T-helper 1 cell treated with Interleukin-12 subunit alpha and Interleukin-12 subunit beta and Interleukin-4 antibody, amounts not matched to agents 30 ng/mL and 1 ng/mL, for 36 hours (primary cell): Measurements from ENCODE around the gene MYO18B. TPM values are rescaled to one million over a fixed set of nuclear protein-coding genes. Genes with fewer than 3 reads are reported as not detected.

Experiments
- intact Hi-C: fragments of 100-400 bp; cut with micrococcal nuclease; formaldehyde crosslinking; loops from one replicate; pipeline ENCODE4 v1.15.1; 2024
- total RNA-seq: library from RNA; stranded (reverse); gene quantifications from 2 replicates; pipeline ENCODE4 v1.2.3, GENCODE V29; 2022

Gene MYO18B
- total RNA-seq, 1 donor from 2014 or later: 1.2 TPM

DNA sequence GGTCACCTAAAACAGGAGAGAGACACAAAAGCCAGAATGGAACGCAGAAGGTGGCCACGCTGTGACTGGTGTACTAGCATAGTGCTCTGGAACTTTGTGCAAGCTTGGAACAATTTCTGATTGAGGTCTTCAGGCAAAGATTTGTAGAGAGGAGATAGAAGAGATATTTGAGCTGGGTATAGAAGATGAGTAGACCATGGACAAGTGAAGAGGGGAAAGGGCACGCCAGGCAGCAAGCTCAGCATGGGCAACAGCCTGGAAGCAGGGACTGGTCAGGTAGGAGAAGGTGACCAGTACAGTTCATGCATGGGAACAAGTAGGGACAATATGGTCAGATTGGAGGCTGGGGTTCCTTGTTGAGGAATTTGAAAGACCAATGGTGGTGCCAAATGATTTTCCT lies 24.4 kb downstream of the MYO18B start:
- intact Hi-C loops: no loop called here

GRCh38 chr22:25770333-25770732 lies 28.3 kb downstream of the MYO18B start:
- intact Hi-C loops: no loop called here

DNA sequence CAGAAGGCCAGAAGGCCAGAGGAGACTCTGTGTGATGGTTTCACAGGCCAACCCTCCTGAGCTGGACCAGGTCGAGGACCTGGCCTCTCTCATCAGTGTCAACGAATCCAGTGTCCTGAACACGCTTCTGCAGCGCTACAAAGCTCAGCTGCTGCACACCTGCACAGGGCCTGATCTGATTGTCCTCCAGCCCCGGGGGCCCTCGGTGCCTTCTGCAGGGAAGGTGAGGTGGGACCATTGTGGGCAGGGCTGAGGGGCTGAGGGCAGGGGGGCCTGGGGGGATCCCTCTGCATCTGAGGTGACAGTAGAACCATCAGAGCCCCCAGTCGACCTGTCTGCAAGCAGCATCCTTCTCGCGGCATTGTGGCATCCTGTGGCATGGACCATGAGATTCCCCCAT lies 30.3 kb downstream of the MYO18B start:
- intact Hi-C loops: loop anchor here (2.0 kb wide), 2 partner anchors 21 to 537 kb away; no protein-coding TSS in a partner anchor

GRCh38 chr22:25774575-25775026 lies 32.6 kb downstream of the MYO18B start:
- intact Hi-C loops: no loop called here

DNA sequence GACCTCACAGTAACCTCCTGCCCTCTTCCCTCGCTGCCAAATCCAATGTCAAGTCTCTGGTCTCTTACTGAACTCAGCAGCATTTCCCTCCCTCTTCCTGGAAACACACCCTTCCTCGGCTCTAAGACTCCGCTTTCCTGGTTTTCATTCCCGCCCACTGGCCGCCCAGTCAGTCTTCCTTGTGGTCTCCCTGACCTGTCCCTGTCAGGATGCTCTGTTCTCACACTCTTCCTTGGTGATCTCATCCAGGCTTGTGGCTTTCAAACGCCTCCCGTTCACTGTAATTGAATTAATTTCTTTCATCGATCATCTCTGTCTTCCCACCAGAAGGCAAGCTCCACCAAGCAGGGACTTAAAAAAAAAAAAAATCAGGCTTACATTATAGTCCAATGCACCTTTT lies 33.5 kb downstream of the MYO18B start:
- intact Hi-C loops: no loop called here

DNA sequence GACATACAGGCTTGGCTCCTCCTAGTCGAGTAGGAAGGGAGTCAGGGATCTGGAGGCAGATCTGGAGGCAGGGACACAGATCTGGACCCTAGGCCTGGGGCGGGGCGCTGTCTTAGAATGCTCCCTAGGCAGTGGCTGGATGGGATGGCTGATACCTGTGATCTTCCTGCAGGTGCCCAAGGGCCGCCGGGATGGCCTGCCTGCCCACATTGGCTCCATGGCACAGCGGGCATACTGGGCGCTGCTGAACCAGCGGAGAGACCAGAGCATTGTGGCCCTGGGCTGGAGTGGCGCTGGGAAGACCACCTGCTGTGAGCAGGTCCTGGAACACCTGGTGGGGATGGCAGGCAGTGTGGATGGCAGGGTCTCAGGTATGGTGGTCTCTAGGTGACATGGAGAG lies 35.4 kb downstream of the MYO18B start:
- intact Hi-C loops: no loop called here

GRCh38 chr22:25777870-25778269 lies 35.9 kb downstream of the MYO18B start:
- intact Hi-C loops: loop anchor here (1.0 kb wide), 1 partner anchor 316 kb away; no protein-coding TSS in a partner anchor

DNA sequence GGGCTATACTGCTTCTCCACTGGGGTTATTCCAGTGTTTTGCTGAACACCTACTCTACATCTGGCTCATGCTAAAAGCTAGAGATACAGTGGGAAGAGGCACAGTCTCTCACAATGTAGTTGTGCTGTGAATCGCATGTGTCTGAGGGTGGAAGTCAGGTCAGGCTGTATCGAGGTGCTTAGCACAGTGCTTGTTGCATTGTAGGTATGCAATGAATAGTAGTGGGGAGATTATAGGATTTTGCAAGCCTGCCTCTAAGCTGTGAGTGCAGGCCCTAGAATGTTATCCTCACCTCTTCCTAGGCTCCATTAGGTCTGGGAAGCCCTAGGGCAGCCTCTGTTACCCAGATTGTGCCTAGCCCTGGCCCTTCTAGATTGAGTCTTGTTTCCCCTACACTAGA lies 37.4 kb downstream of the MYO18B start:
- intact Hi-C loops: no loop called here

- intact Hi-C loops: no loop called here
Measured at GRCh38 chr22:25779890-25780289, 37.9 kb downstream of the MYO18B start.

GRCh38 chr22:25780673-25781072 lies 38.7 kb downstream of the MYO18B start:
- intact Hi-C loops: no loop called here

DNA sequence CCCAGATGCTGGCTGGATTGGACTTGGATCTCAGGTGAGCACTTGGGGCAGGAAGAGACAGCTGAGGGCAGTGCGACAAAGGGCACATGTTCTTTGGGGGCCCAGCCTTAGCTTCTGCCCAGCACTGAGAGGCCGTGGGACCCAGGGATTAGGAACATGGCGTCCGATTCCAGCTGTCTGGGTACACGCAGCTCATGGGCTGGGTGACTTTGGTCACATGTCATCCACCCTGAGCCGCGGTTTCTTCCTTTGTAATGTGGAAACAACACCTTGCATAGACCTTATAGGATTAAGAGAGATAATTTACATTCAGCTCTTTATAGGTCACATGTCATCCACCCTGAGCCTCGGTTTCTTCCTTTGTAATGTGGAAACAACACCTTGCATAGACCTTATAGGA lies 39.8 kb downstream of the MYO18B start:
- intact Hi-C loops: no loop called here

GRCh38 chr22:25782831-25783230 lies 40.8 kb downstream of the MYO18B start:
- intact Hi-C loops: no loop called here

GRCh38 chr22:25783856-25784255 lies 41.9 kb downstream of the MYO18B start:
- intact Hi-C loops: no loop called here

GRCh38 chr22:25786165-25786564 lies 44.2 kb downstream of the MYO18B start:
- intact Hi-C loops: no loop called here

GRCh38 chr22:25791556-25791955 lies 49.6 kb downstream of the MYO18B start:
- intact Hi-C loops: no loop called here

GRCh38 chr22:25795478-25795877 lies 53.5 kb downstream of the MYO18B start:
- intact Hi-C loops: no loop called here

GRCh38 chr22:25797498-25798290 lies 55.7 kb downstream of the MYO18B start:
- intact Hi-C loops: no loop called here

- intact Hi-C loops: no loop called here
Measured at GRCh38 chr22:25800766-25801165, 58.8 kb downstream of the MYO18B start.

DNA sequence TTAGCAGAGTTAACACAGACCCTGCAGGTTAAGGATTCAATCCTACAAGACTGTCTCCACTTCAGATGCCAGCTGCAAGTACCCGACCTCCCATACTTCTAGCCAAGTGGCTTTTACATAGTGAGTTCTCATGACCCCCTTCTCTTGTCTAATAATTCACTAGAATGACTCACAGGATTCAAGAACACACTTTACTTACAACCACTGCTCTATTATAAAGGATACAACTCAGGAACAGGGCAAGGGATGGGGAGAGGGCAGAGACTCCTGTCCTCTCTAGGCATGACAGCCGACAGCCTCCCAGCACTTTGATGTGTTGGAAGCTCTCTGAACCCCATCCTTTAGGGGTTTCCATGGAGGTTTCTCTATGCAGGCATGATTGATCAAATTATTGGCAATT lies 60.0 kb downstream of the MYO18B start:
- intact Hi-C loops: no loop called here

DNA sequence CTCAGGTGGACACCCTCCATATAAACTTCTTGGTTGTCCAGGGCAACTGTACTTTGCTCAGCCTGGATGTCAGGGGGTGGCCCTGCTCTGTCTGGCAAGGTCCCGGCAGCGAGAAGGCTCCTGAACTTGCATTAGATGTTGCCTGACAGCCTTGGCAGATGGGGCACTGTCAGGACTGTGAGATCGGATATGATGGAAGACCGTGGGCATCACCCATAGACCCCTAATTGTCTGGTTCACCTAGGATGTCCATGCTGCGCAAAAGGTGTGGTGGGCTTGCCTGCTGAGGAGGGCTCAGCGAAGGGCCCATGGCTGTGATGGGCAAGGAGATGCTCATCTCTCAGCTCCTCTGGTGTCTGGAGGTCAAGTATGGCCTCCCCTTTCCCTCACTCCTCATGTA lies 62.7 kb downstream of the MYO18B start:
- intact Hi-C loops: no loop called here

- intact Hi-C loops: no loop called here
Measured at GRCh38 chr22:25806579-25806978, 64.6 kb downstream of the MYO18B start.

DNA sequence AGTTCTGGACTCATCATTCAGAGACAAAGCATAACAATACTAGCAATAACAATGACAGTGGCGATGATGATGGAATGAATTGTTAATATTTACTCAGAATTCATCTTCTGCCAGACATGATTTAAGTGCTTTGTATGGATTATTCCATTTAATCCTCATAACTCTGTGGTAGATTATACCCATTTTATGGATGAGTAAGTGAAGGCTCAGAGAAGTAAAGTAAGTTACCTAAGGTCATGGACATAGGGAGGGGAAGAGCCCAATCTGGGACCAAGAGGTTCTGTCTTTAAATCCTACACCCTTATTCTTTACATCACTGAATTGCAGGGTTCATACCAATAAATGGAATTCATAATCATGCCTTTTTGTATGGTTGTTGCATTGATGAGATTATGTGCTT lies 72.7 kb downstream of the MYO18B start:
- intact Hi-C loops: no loop called here

GRCh38 chr22:25815561-25815960 lies 73.6 kb downstream of the MYO18B start:
- intact Hi-C loops: no loop called here
